ENCODE results near the gene CYB5A. TPM values are rescaled to one million over a fixed set of nuclear protein-coding genes. Genes with fewer than 3 reads are reported as not detected.
A peak's percentile ranks its signal among the peaks of the same experiment; 100 is the strongest.

Gene CYB5A
- total and polyA plus RNA-seq, 8 donors: 238 to 508 (median 259) TPM

GRCh38 chr18:74274700-74275099 lies 17.1 kb downstream of the CYB5A start:
- intact Hi-C loops (cut with DNase I): no loop called here
- no peaks in the 10 kb centered on the region for H3K36me3 ChIP-seq
- no peak for TF ChIP-seq CTCF (IDR thresholded peaks at IDR 0.05)
- DNase-seq: no peak
- no peak for ATAC-seq
- peaks cover 14 to 57% of the 10 kb centered on the region in 2 donors for H3K4me1 ChIP-seq
- no peaks in the 10 kb centered on the region for H3K9me3 ChIP-seq
- H3K27me3 ChIP-seq: no peaks in the 10 kb centered on the region
- no peak overlapping the region for H3K4me3 ChIP-seq
- H3K27ac ChIP-seq: peak overlapping the region in 1 of 2 donors; percentile 45

GRCh38 chr18:74273394-74273793 lies 18.4 kb downstream of the CYB5A start:
- Histone ChIP-seq H3K4me3 (no peak overlapping the region), H3K9me3 (no peaks in the 10 kb centered on the region), H3K27me3 (no peaks in the 10 kb centered on the region), H3K4me1 (peaks cover 15 to 58% of the 10 kb centered on the region in 2 donors), H3K27ac (peak overlapping the region in 1 of 2 donors; percentile 45), H3K36me3 (no peaks in the 10 kb centered on the region)
- DNase-seq: no peak
- peak; percentile 37 for ATAC-seq
- intact Hi-C loops (cut with DNase I): no loop called here
- no peak for TF ChIP-seq CTCF (IDR thresholded peaks at IDR 0.05)

- Histone ChIP-seq H3K27me3 (no peaks in the 10 kb centered on the region), H3K9me3 (no peaks in the 10 kb centered on the region), H3K4me1 (peaks cover 15 to 56% of the 10 kb centered on the region in 2 donors), H3K27ac (no peak overlapping the region), H3K36me3 (no peaks in the 10 kb centered on the region), H3K4me3 (no peak overlapping the region)
- TF ChIP-seq CTCF (IDR thresholded peaks at IDR 0.05): no peak
- intact Hi-C loops (cut with DNase I): no loop called here
- ATAC-seq (no peak), DNase-seq (no peak)
Observed at GRCh38 chr18:74271635-74272034, 20.1 kb downstream of the CYB5A start.

GRCh38 chr18:74268933-74269620 lies 22.7 kb downstream of the CYB5A start:
- H3K36me3 ChIP-seq: no peaks in the 10 kb centered on the region
- peak overlapping the region in 1 of 2 donors; percentile 45 for H3K27ac ChIP-seq
- H3K4me3 ChIP-seq: no peak overlapping the region
- intact Hi-C loops (cut with DNase I): no loop called here
- ATAC-seq (peak; percentile 10), DNase-seq (no peak)
- no peaks in the 10 kb centered on the region for H3K9me3 ChIP-seq
- peaks cover 6 to 41% of the 10 kb centered on the region in 2 donors for H3K4me1 ChIP-seq
- no peak for TF ChIP-seq CTCF (IDR thresholded peaks at IDR 0.05)
- no peaks in the 10 kb centered on the region for H3K27me3 ChIP-seq

- DNase-seq (no peak), ATAC-seq (peak; percentile 2)
- no peak overlapping the region for H3K27ac ChIP-seq
- no peak overlapping the region for H3K4me3 ChIP-seq
- peaks cover 6 to 32% of the 10 kb centered on the region in 2 donors for H3K4me1 ChIP-seq
- no peaks in the 10 kb centered on the region for H3K9me3 ChIP-seq
- intact Hi-C loops (cut with DNase I): no loop called here
- no peak for TF ChIP-seq CTCF (IDR thresholded peaks at IDR 0.05)
- no peaks in the 10 kb centered on the region for H3K27me3 ChIP-seq
- peaks cover 0 to under 1% of the 10 kb centered on the region in 2 donors for H3K36me3 ChIP-seq
Observed at GRCh38 chr18:74268175-74268574, 23.6 kb downstream of the CYB5A start.

Data from left lung (tissue), 10 donors.